Upper lobe of right lung (tissue), 1 donor: ENCODE results near the gene PARD3. TPM values are rescaled to one million over a fixed set of nuclear protein-coding genes. Genes with fewer than 3 reads are reported as not detected.
A peak's percentile ranks its signal among the peaks of the same experiment; 100 is the strongest.

Experiments used
- ATAC-seq: fragments of 200-7000 bp; cut with Tn5 transposase; one replicate; pipeline ENCODE4 v1.9.1; 2020; ENCODE audit warnings: mild to moderate bottlenecking, moderate library complexity
- DNase-seq: peaks from one replicate; pipeline ENCODE4 v3.0.0-alpha.2; 2020
- H3K27ac ChIP-seq: fragments of 200-600 bp; one replicate; pipeline ENCODE4 v1.8.0; 2022
- H3K27me3 ChIP-seq: fragments of 200-600 bp; one replicate; pipeline ENCODE4 v1.8.0; 2022; ENCODE audit warnings: mild to moderate bottlenecking
- H3K36me3 ChIP-seq: fragments of 200-600 bp; one replicate; pipeline ENCODE4 v1.8.0; 2022
- H3K4me1 ChIP-seq: fragments of 200-600 bp; one replicate; pipeline ENCODE4 v1.8.0; 2022
- H3K4me3 ChIP-seq: fragments of 200-600 bp; one replicate; pipeline ENCODE4 v1.8.0; 2022; ENCODE audit warnings: mild to moderate bottlenecking
- H3K9me3 ChIP-seq: fragments of 200-600 bp; one replicate; pipeline ENCODE4 v1.8.0; 2022
- intact Hi-C: fragments of 100-400 bp; cut with DNase I; formaldehyde crosslinking; loops from one replicate; pipeline ENCODE4 v1.11.0; 2022
- total RNA-seq: library from RNA; stranded (reverse); fragmentation: NEBNext Ultra II Directional; extraction: Animal tissue kit (Norgen Biotek cat#: 25700); gene quantifications from one replicate; pipeline ENCODE4 v1.2.1, GENCODE V29; 2021
- TF ChIP-seq, protein P1 (sequence below): fragments of 200-600 bp; IDR thresholded peaks from one replicate; pipeline ENCODE4 v1.8.0; 2022; ENCODE audit warnings: antibody characterized with exemption
- donor health status: DM: no; HTN: yes; CAD: no; lungs with severe emphysema.

Gene PARD3
- total RNA-seq, 1 donor from 2014 or later, result 38.5 TPM

DNA sequence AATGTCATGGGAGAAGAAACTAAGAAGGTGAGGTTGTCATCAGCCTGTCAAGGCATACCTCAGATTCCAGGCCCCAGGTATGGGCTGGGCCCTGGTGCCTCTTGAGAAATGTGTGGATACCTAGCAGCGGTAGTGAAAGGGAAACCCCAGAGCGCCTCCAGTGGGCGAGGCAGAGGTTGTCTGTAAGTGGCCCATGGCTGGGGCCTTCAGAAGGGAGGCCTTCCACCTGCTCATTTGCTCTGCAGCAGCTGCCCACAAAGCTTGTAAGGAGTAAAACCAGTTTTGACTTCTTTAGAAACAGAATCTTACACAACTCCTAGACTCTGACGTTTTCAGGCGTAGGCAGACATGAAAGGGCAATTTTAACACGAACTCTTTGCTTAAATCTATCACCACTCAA is 509.9 kb downstream of the PARD3 start:
- Histone ChIP-seq H3K4me1 (no peaks in the 10 kb centered on the region), H3K36me3 (no peaks in the 10 kb centered on the region), H3K9me3 (no peaks in the 10 kb centered on the region), H3K4me3 (no peak overlapping the region), H3K27me3 (no peaks in the 10 kb centered on the region), H3K27ac (no peak overlapping the region)
- DNase-seq (peak; percentile 88), ATAC-seq (peak; percentile 99)
- TF ChIP-seq, protein P1, sequence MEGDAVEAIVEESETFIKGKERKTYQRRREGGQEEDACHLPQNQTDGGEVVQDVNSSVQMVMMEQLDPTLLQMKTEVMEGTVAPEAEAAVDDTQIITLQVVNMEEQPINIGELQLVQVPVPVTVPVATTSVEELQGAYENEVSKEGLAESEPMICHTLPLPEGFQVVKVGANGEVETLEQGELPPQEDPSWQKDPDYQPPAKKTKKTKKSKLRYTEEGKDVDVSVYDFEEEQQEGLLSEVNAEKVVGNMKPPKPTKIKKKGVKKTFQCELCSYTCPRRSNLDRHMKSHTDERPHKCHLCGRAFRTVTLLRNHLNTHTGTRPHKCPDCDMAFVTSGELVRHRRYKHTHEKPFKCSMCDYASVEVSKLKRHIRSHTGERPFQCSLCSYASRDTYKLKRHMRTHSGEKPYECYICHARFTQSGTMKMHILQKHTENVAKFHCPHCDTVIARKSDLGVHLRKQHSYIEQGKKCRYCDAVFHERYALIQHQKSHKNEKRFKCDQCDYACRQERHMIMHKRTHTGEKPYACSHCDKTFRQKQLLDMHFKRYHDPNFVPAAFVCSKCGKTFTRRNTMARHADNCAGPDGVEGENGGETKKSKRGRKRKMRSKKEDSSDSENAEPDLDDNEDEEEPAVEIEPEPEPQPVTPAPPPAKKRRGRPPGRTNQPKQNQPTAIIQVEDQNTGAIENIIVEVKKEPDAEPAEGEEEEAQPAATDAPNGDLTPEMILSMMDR, result peak; percentile 44
- intact Hi-C loops, result no loop called here

DNA sequence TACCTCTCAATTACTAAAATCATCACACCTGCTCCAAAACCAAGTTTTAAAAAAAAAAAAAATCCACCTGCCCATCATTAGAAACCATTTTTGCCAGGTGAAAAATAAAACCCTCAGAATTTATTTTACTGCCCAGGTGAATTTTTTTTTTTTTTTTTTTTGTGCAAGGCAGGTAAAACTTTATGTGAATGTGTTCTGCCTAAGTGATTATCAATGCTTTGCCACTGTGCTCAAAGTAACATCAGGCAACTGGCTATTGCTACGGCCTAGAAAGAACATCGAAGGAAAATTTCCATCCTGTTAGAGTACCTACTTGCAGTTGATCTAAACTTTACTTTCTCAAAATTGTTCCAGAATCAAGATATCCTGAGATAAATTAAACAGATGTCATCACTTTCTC is 512.1 kb downstream of the PARD3 start:
- Histone ChIP-seq H3K4me1 (no peaks in the 10 kb centered on the region), H3K4me3 (no peak overlapping the region), H3K36me3 (no peaks in the 10 kb centered on the region), H3K9me3 (no peaks in the 10 kb centered on the region), H3K27me3 (no peaks in the 10 kb centered on the region), H3K27ac (no peak overlapping the region)
- ATAC-seq (no peak), DNase-seq (no peak)
- intact Hi-C loops, result no loop called here
- TF ChIP-seq, protein P1, result no peak

GRCh38 chr10:34299105-34299611 is 515.9 kb downstream of the PARD3 start:
- no peaks in the 10 kb centered on the region for H3K4me1 ChIP-seq
- H3K4me3 ChIP-seq, result no peak overlapping the region
- intact Hi-C loops, result no loop called here
- H3K27ac ChIP-seq, result no peak overlapping the region
- H3K36me3 ChIP-seq, result no peaks in the 10 kb centered on the region
- ATAC-seq (no peak), DNase-seq (no peak)
- H3K27me3 ChIP-seq, result no peaks in the 10 kb centered on the region
- H3K9me3 ChIP-seq, result no peaks in the 10 kb centered on the region
- TF ChIP-seq, protein P1, result no peak

DNA sequence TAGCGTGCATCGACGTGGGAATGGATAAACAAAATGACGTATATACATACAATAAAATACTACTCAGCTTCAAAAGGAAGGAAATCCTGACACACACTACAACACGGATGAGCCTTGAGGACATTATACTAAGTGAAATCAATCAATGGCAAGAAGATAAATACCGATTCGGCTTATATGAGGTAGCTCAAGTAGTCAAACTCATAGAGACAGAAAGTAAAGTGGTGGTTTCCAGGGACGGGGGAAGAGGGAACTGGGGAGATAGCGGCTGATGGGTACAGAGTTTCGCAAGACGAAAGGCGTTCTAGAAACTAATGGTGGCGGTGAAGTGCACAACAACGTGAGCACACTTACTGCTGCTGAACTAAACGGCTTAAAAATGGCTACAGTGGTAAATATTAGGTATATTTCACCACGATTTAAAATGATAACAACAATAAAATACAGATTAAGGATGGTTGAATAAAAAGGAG is 516.7 kb downstream of the PARD3 start:
- no peak for ATAC-seq
- Histone ChIP-seq H3K36me3 (no peaks in the 10 kb centered on the region), H3K4me3 (no peak overlapping the region), H3K27ac (no peak overlapping the region), H3K4me1 (no peaks in the 10 kb centered on the region), H3K9me3 (no peaks in the 10 kb centered on the region), H3K27me3 (no peaks in the 10 kb centered on the region)
- TF ChIP-seq, protein P1, result no peak
- DNase-seq, result no peak
- intact Hi-C loops, result no loop called here

DNA sequence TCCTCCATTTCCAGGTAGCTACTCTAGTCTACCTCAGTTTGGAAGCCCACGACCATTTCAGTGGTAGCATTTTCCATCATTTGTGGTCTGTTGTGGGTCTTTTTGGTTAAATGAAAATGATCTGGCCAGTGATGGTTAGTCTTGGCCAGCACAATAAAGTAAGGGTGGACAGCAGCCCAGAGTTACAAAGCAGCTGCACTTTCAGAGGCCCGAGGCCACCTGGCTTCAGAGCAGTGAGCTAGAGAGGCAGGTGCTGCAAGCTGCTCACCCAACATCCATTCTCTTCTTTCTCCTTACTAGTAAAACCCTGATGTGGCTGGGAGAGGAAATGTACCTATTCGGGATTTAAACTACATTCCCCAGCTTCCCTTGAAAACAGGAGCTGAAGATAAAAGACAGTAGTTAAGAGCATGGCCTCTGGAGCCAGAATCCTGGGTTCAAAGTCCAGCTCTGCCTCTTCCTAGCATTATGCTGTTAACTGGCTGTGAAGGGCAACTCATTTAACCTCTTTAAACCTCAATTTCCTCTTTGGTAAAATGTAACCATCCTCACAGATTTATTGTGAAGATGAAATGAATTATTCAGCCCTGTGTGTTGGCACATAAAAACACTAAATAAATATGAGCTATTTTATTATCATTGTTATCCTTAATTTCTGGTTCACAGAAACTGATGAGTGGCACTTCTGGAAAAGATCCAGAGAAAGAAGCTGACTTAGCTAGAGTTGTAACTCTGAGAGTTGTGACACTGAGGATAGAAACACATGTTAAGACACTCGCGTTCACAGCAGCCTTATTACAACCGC is 517.4 kb downstream of the PARD3 start:
- no peak for DNase-seq
- TF ChIP-seq, protein P1, result no peak
- Histone ChIP-seq H3K27ac (no peak overlapping the region), H3K4me1 (no peaks in the 10 kb centered on the region), H3K36me3 (no peaks in the 10 kb centered on the region), H3K9me3 (no peaks in the 10 kb centered on the region), H3K4me3 (no peak overlapping the region), H3K27me3 (no peaks in the 10 kb centered on the region)
- intact Hi-C loops, result no loop called here
- no peak for ATAC-seq
